GM23338 (cell line): ENCODE data around the gene ODAD2. TPM values are rescaled to one million over a fixed set of nuclear protein-coding genes. Genes with fewer than 3 reads are reported as not detected.

Experiments
- ATAC-seq: fragments of 200-7000 bp; cut with Tn5 transposase; 3 replicates; pipeline ENCODE4 v1.9.1; 2020
- DNase-seq: peaks from one replicate; pipeline ENCODE4 v3.0.0-alpha.2; 2015; ENCODE audit warnings: low spot score
- H2AFZ ChIP-seq: fragments of 200-600 bp; sonication (generic); 2 replicates; pipeline ENCODE4 v1.8.0; 2016; ENCODE audit warnings: antibody characterized with exemption, mild to moderate bottlenecking, moderate library complexity
- H3F3A ChIP-seq: fragments of 200-600 bp; sonication (generic); replicated peaks from 2 replicates; pipeline ENCODE4 v1.8.0; 2017; ENCODE audit warnings: antibody characterized with exemption, mixed run types, low read depth
- H3K27ac ChIP-seq: fragments of 200-600 bp; sonication (generic); 2 replicates; pipeline ENCODE4 v1.6.1; 2016; ENCODE audit warnings: low read depth
- H3K27me3 ChIP-seq: fragments of 200-600 bp; sonication (generic); 2 replicates; pipeline ENCODE4 v1.8.0; 2016; ENCODE audit warnings: mild to moderate bottlenecking, mixed run types, moderate library complexity; ENCODE audit not compliant: insufficient read depth
- H3K36me3 ChIP-seq: fragments of 200-600 bp; sonication (generic); 2 replicates; pipeline ENCODE4 v1.8.0; 2016; ENCODE audit warnings: mild to moderate bottlenecking; ENCODE audit not compliant: insufficient read depth
- H3K4me1 ChIP-seq: fragments of 200-600 bp; sonication (generic); 2 replicates; pipeline ENCODE4 v1.8.0; 2016; ENCODE audit warnings: mild to moderate bottlenecking, moderate library complexity; ENCODE audit not compliant: insufficient read depth
- H3K4me2 ChIP-seq: fragments of 200-600 bp; sonication (generic); 2 replicates; pipeline ENCODE4 v1.7.1; 2017; ENCODE audit warnings: mixed run types
- H3K4me3 ChIP-seq: fragments of 200-600 bp; sonication (generic); 2 replicates; pipeline ENCODE4 v1.6.1; 2016; ENCODE audit warnings: mixed run types
- H3K79me2 ChIP-seq: fragments of 200-600 bp; sonication (generic); replicated peaks from 2 replicates; pipeline ENCODE4 v1.8.0; 2017; ENCODE audit warnings: mild to moderate bottlenecking; ENCODE audit not compliant: insufficient read depth
- H3K9me2 ChIP-seq: fragments of 200-600 bp; sonication (generic); 2 replicates; pipeline ENCODE4 v1.8.0; 2017; ENCODE audit not compliant: insufficient read depth
- H4K20me1 ChIP-seq: fragments of 200-600 bp; sonication (generic); replicated peaks from 2 replicates; pipeline ENCODE4 v1.8.0; 2017; ENCODE audit warnings: mild to moderate bottlenecking; ENCODE audit not compliant: insufficient read depth
- H3K27ac Mint-ChIP-seq: 2 replicates; pipeline ENCODE4 v1.8.0; 2020; ENCODE audit warnings: inconsistent platforms, mild to moderate bottlenecking, moderate library complexity, mixed read lengths
- H3K27me3 Mint-ChIP-seq: 3 replicates; pipeline ENCODE4 v1.8.0; 2022; ENCODE audit warnings: low read depth, mild to moderate bottlenecking, moderate library complexity, mixed read lengths, inconsistent platforms; ENCODE audit not compliant: insufficient read depth, poor library complexity
- H3K36me3 Mint-ChIP-seq: 3 replicates; pipeline ENCODE4 v1.8.0; 2021; ENCODE audit warnings: low read depth, mild to moderate bottlenecking, inconsistent platforms, moderate library complexity, mixed read lengths
- H3K4me1 Mint-ChIP-seq: 3 replicates; pipeline ENCODE4 v1.8.0; 2020; ENCODE audit warnings: mild to moderate bottlenecking, inconsistent platforms, mixed read lengths
- H3K4me3 Mint-ChIP-seq: 3 replicates; pipeline ENCODE4 v1.8.0; 2021; ENCODE audit warnings: moderate library complexity, mild to moderate bottlenecking, inconsistent platforms, mixed read lengths
- H3K9me3 Mint-ChIP-seq: 3 replicates; pipeline ENCODE4 v1.8.0; 2020; ENCODE audit warnings: moderate library complexity, mild to moderate bottlenecking, inconsistent platforms, mixed read lengths
- CREB1 ChIP-seq: fragments of 250-450 bp; sonication (Bioruptor Pico); IDR thresholded peaks from 2 replicates; pipeline ENCODE4 v1.5.0; 2020; ENCODE audit warnings: low read depth, mild to moderate bottlenecking, moderate library complexity
- CTCF ChIP-seq, 2 experiments: fragments of 200-600 bp in 1 of 2; sonication (generic) in 1 of 2; conservative IDR thresholded peaks; 2 replicates each; pipeline versions ENCODE4 v1.5.1 to v1.6.1; 2016 to 2017; ENCODE audit warnings: antibody characterized with exemption in 2 of 2, low read depth in 2 of 2, mild to moderate bottlenecking in 2 of 2, moderate library complexity in 1 of 2
- ETS1 ChIP-seq: IDR thresholded peaks from 2 replicates; pipeline ENCODE4 v1.6.1; 2016; ENCODE audit warnings: antibody characterized with exemption
- EZH2 ChIP-seq: fragments of 200-600 bp; sonication (generic); IDR thresholded peaks from one replicate; pipeline ENCODE4 v1.8.0; 2017; ENCODE audit warnings: antibody characterized with exemption, mild to moderate bottlenecking, low read depth; ENCODE audit not compliant: unreplicated experiment
- EZH2phosphoT487 ChIP-seq: fragments of 200-600 bp; sonication (generic); IDR thresholded peaks from one replicate; pipeline ENCODE4 v1.8.1; 2018; ENCODE audit warnings: antibody characterized with exemption; ENCODE audit not compliant: unreplicated experiment
- JUNB ChIP-seq: IDR thresholded peaks from one replicate; pipeline ENCODE4 v1.6.1; 2016; ENCODE audit warnings: antibody characterized with exemption; ENCODE audit not compliant: unreplicated experiment
- POLR2AphosphoS5 ChIP-seq: IDR thresholded peaks from 2 replicates; pipeline ENCODE4 v1.6.1; 2016; ENCODE audit warnings: antibody characterized with exemption, low read depth
- REST ChIP-seq: IDR thresholded peaks from one replicate; pipeline ENCODE4 v1.6.1; 2018; ENCODE audit warnings: antibody characterized with exemption; ENCODE audit not compliant: unreplicated experiment
- STAT1 ChIP-seq: IDR thresholded peaks from one replicate; pipeline ENCODE4 v1.6.1; 2016; ENCODE audit warnings: antibody characterized with exemption; ENCODE audit not compliant: unreplicated experiment
- ZNF114 ChIP-seq: fragments of 250-450 bp; sonication (Bioruptor Pico); IDR thresholded peaks from 2 replicates; pipeline ENCODE4 v1.5.0; 2020; ENCODE audit warnings: mild to moderate bottlenecking, moderate library complexity
- ZNF331 ChIP-seq: fragments of 250-450 bp; sonication (Bioruptor Pico); IDR thresholded peaks from 2 replicates; pipeline ENCODE4 v1.5.0; 2020; ENCODE audit warnings: low read depth, mild to moderate bottlenecking, moderate library complexity
- polyA plus RNA-seq: library from polyadenylated mRNA; unstranded; fragments of >200 nt; fragmentation: Nextera tagmentation; extraction: Ambion mirVana; gene quantifications from 2 replicates; pipeline ENCODE4 v1.2.1, GENCODE V29; 2016
- total RNA-seq: library from RNA; depleted of rRNA; stranded (reverse); fragments of >200 nt; shearing (Covaris generic); gene quantifications from 2 replicates; pipeline ENCODE4 v1.2.3, GENCODE V29; 2014

The ODAD2 gene
- total and polyA plus RNA-seq, 2 experiments from 2014 or later: 2.1 to 3.4 TPM

GRCh38 chr10:27861781-27862180 is 137.1 kb downstream of the ODAD2 start:
- Mint-ChIP-seq H3K4me3 (no peak overlapping the region), H3K4me1 (peaks cover 17% of the 10 kb centered on the region), H3K9me3 (no peaks in the 10 kb centered on the region), H3K27ac (no peak overlapping the region), H3K36me3 (no peaks in the 10 kb centered on the region), H3K27me3 (peaks cover 2% of the 10 kb centered on the region)
- no peaks in the 10 kb centered on the region for H3K36me3 ChIP-seq
- H3F3A ChIP-seq: no peaks in the 10 kb centered on the region
- no peak for DNase-seq
- H3K9me2 ChIP-seq: peaks cover 4% of the 10 kb centered on the region; the same call in 1 of the 2 replicates
- no peak overlapping the region for H3K4me2 ChIP-seq
- no peaks in the 10 kb centered on the region for H3K27me3 ChIP-seq
- no peak for TF ChIP-seq ZNF114 (CRISPR knock-in tag)
- TF ChIP-seq CTCF (conservative IDR thresholded peaks at IDR 0.05; ENCODE audit: low read depth in 2 of 2): no peak
- H3K4me1 ChIP-seq: peaks cover 15% of the 10 kb centered on the region
- H3K79me2 ChIP-seq: no peaks in the 10 kb centered on the region
- H3K4me3 ChIP-seq: no peak overlapping the region
- H4K20me1 ChIP-seq: no peaks in the 10 kb centered on the region
- ATAC-seq: no peak
- H2AFZ ChIP-seq: no peak overlapping the region
- no peak overlapping the region for H3K27ac ChIP-seq

- Histone ChIP-seq H3F3A (no peaks in the 10 kb centered on the region), H3K4me3 (no peak overlapping the region), H3K27me3 (no peaks in the 10 kb centered on the region), H2AFZ (no peak overlapping the region), H3K79me2 (no peaks in the 10 kb centered on the region), H3K4me1 (peaks cover 15% of the 10 kb centered on the region), H3K27ac (no peak overlapping the region), H3K36me3 (no peaks in the 10 kb centered on the region), H3K4me2 (peak overlapping the region; percentile 61), H3K9me2 (no peaks in the 10 kb centered on the region), H4K20me1 (no peaks in the 10 kb centered on the region)
- H3K36me3 Mint-ChIP-seq: no peaks in the 10 kb centered on the region
- DNase-seq: peak; percentile 23
- H3K4me3 Mint-ChIP-seq: no peak overlapping the region
- no peak overlapping the region for H3K27ac Mint-ChIP-seq
- H3K27me3 Mint-ChIP-seq: no peaks in the 10 kb centered on the region
- ATAC-seq: peak; percentile 69
- no peaks in the 10 kb centered on the region for H3K9me3 Mint-ChIP-seq
- peaks cover 20% of the 10 kb centered on the region for H3K4me1 Mint-ChIP-seq
- TF ChIP-seq ZNF114 (CRISPR knock-in tag) (no peak), ZNF331 (CRISPR knock-in tag) (no peak), CREB1 (CRISPR knock-in tag) (no peak), JUNB (no peak), EZH2 (no peak), POLR2AphosphoS5 (no peak), ETS1 (no peak), CTCF (conservative IDR thresholded peaks at IDR 0.05; ENCODE audit: low read depth in 2 of 2) (no peak), EZH2phosphoT487 (no peak), STAT1 (no peak), REST (no peak)
Observed at GRCh38 chr10:27857616-27858015, 141.3 kb downstream of the ODAD2 start.
